Measurements from ENCODE around the gene MGAT5. TPM values are rescaled to one million over a fixed set of nuclear protein-coding genes. Genes with fewer than 3 reads are reported as not detected.

MGAT5 gene
- total RNA-seq, 1 donor from 2014 or later: 25.8 TPM

DNA sequence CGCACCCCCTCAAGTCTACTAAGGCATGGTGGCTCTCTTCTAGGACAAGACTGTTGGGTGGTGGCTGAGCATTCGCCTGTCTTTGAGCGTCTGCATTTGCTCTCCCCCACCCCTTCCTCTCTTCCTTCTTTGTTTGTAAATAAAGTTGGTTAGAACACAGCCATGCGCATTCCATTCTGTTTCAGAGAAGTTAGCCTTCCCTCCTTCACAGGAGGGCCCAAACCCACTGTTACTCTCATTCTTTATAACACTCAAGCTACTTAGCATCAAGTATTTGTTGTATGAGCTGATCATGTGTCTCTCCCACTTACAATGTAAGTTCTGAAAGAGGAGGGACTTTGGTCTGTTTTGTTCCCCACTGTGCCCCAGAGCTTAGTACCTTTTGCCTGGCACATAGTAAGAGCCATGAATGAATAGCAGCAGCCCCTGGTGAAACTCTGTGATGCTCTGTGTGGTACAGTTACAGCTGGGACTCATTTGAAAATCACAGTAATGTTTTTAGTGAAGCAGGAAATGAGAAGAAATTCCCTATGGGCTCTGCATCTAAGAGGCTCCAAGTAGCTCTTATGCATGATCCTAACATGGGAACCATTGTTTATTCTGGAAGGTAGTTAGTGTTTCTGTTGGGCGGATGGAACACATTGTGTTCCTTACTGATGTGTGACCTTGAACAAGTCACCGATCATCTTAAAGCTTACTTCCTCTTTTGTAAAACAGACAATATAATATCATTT is 7.7 kb downstream of the MGAT5 start:
- no peak overlapping the region for H3K4me3 Mint-ChIP-seq
- H3K27me3 Mint-ChIP-seq (ENCODE audit: insufficient read depth): peaks cover 15% of the 10 kb centered on the region
- H3K36me3 Mint-ChIP-seq (ENCODE audit: low read depth): peaks cover 5% of the 10 kb centered on the region
- no peak overlapping the region for H3K27ac Mint-ChIP-seq
- intact Hi-C loops (cut with micrococcal nuclease): no loop called here
- no peak for DNase-seq (ENCODE audit: low spot score)
- no peaks in the 10 kb centered on the region for H3K9me3 Mint-ChIP-seq
- H3K4me1 Mint-ChIP-seq (ENCODE audit: low read depth): peaks cover 41% of the 10 kb centered on the region

DNA sequence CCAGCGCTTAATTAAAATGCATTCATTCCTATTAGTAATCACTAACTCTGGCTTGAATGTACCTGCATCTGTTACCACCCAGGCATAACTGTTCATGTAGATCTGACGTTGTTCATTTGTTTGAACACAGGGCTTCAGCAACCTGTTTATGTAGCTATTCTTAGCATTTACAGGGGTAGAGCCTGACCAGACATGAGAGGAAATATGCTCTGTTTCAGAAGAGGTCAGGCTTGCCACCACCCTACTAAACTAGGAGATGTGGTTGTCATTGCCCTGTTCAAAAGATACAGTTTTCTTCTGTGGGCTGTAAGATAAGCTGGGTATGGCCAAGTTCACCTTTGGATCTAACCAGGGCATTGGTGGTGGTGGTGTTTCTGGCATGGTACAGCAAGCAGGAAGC is 8.8 kb downstream of the MGAT5 start:
- H3K4me3 Mint-ChIP-seq: no peak overlapping the region
- H3K4me1 Mint-ChIP-seq (ENCODE audit: low read depth): peaks cover 36% of the 10 kb centered on the region
- peaks cover 15% of the 10 kb centered on the region for H3K27me3 Mint-ChIP-seq (ENCODE audit: insufficient read depth)
- H3K27ac Mint-ChIP-seq: no peak overlapping the region
- H3K36me3 Mint-ChIP-seq (ENCODE audit: low read depth): peaks cover 5% of the 10 kb centered on the region
- intact Hi-C loops (cut with micrococcal nuclease): no loop called here
- DNase-seq (ENCODE audit: low spot score): no peak
- no peaks in the 10 kb centered on the region for H3K9me3 Mint-ChIP-seq

DNA sequence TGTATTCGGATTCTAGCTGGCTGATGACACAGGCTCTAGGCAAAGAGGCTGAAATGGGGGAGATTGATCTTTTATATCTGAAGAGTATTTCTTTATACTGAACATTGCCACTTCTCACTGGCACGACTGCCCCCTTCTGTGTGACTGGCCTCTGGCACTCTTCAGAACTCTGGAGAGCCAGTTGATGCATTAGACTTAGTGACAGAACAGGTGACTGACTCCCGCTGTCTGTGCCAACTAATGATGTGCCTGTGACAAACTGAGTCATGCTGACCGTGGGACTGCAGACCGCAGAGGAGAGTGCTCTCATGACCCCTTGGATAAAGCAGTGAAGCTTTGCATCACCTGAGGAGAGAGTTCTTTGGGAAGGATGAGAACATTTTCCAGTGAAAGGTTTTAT is 14.4 kb downstream of the MGAT5 start:
- peaks cover 7% of the 10 kb centered on the region for H3K36me3 Mint-ChIP-seq (ENCODE audit: low read depth)
- H3K27me3 Mint-ChIP-seq (ENCODE audit: insufficient read depth): peaks cover 4% of the 10 kb centered on the region
- peaks cover 19% of the 10 kb centered on the region for H3K4me1 Mint-ChIP-seq (ENCODE audit: low read depth)
- no peak for DNase-seq (ENCODE audit: low spot score)
- H3K9me3 Mint-ChIP-seq: no peaks in the 10 kb centered on the region
- H3K27ac Mint-ChIP-seq: no peak overlapping the region
- intact Hi-C loops (cut with micrococcal nuclease): no loop called here
- no peak overlapping the region for H3K4me3 Mint-ChIP-seq

DNA sequence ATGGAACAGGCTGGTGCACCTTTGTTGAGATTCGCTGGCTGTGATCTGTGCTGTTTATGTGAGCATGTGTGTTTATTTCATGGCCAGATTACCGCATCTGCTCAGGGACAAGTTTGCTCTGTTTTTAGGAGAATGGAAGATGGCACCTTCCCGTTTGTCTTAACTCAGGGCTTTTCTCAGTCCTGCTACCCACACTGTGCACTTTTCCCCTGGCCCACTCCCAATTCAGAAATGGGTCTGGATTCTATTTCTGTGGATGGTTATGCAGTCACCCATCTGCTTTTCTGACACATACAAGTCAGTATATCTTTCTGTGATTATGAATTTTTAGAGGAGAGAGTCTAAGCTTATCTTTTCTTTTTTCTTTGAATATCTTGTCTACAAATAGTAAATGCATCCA is 15.4 kb downstream of the MGAT5 start:
- peaks cover 7% of the 10 kb centered on the region for H3K36me3 Mint-ChIP-seq (ENCODE audit: low read depth)
- no peaks in the 10 kb centered on the region for H3K9me3 Mint-ChIP-seq
- intact Hi-C loops (cut with micrococcal nuclease): no loop called here
- peaks cover 4% of the 10 kb centered on the region for H3K27me3 Mint-ChIP-seq (ENCODE audit: insufficient read depth)
- peaks cover 19% of the 10 kb centered on the region for H3K4me1 Mint-ChIP-seq (ENCODE audit: low read depth)
- H3K4me3 Mint-ChIP-seq: no peak overlapping the region
- H3K27ac Mint-ChIP-seq: no peak overlapping the region
- DNase-seq (ENCODE audit: low spot score): no peak

DNA sequence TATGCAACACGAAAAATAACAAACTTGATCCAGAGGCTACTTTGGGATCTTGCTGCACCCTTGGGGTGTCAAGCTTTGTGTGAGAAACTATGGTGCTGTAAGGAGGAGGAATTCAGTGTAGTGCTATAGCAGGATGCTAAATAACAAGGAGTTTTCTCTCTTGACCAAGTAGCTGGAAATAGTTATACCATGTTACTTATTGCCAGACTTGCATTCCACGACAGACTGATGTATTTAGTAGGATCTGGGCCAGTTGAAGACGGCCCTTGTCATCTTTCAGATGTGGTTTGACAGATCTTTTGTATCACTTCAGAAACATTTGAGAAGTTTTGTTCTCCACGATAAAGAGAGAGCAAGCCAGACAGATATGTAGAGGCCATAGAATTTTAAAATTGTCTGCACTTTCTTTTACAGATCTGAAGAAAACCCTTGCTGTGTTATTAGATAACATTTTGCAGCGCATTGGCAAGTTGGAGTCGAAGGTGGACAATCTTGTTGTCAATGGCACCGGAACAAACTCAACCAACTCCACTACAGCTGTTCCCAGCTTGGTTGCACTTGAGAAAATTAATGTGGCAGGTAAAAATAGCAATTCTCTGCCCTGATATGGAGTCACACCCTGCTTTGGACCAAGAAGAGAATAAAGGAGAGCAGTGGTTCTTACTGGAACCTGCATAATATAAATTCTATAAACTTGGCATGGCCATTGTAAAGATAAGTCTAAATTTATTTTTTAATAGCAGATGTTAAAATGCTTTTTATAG is 16.3 kb downstream of the MGAT5 start:
- Mint-ChIP-seq H3K9me3 (no peaks in the 10 kb centered on the region), H3K36me3 (ENCODE audit: low read depth) (peaks cover 7% of the 10 kb centered on the region), H3K27me3 (ENCODE audit: insufficient read depth) (peaks cover 4% of the 10 kb centered on the region), H3K4me1 (ENCODE audit: low read depth) (peaks cover 19% of the 10 kb centered on the region), H3K27ac (no peak overlapping the region), H3K4me3 (no peak overlapping the region)
- intact Hi-C loops (cut with micrococcal nuclease): loop anchor here (2.0 kb wide), 1 partner anchor 17 kb away; no protein-coding TSS in a partner anchor
- DNase-seq (ENCODE audit: low spot score): no peak

DNA sequence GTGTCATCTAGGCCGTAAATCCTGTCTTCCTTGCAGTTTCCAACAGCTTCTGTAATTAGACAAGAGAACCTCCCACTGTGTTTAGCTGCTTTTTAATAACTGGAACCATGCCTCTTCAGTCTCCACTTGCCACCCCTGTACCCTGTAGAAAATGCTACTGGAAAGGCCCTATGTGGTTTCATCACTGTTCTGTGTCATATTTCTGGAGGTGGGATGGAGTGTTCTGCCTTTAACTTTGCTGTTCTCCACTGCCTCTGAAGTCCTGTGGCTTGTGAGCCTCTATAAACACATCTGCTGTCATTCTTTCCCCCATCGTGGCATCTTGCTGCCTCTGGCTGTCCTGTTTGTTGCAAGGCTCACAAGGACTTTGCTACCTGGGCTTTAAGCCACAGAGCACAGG is 17.9 kb downstream of the MGAT5 start:
- Mint-ChIP-seq H3K9me3 (no peaks in the 10 kb centered on the region), H3K36me3 (ENCODE audit: low read depth) (peaks cover 7% of the 10 kb centered on the region), H3K4me3 (no peak overlapping the region), H3K27me3 (ENCODE audit: insufficient read depth) (peaks cover 2% of the 10 kb centered on the region), H3K4me1 (ENCODE audit: low read depth) (peaks cover 19% of the 10 kb centered on the region), H3K27ac (peak overlapping the region; percentile 53)
- DNase-seq (ENCODE audit: low spot score): no peak
- intact Hi-C loops (cut with micrococcal nuclease): loop anchor here (1.0 to 2.0 kb wide), 2 partner anchors 11 to 19 kb away; no protein-coding TSS in a partner anchor

DNA sequence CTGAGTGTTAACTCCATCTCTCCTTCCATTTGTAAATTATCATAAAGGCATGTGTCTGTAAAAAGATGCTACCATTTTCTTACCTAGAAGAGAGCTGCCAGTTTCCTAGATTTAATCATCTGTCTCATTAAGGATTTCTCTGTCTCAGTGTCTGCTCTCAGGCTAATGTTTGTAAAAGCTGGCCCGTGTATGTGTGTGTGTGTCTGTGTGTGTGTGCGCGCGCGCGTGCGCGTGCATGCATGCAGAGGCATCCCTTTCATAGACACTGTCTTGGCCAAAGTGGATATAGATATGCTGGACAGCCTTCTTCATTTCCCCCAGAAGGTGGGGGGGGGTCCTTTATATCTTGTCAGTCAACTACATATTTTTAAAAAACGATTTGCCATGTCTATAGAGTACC is 18.9 kb downstream of the MGAT5 start:
- Mint-ChIP-seq H3K27ac (no peak overlapping the region), H3K36me3 (ENCODE audit: low read depth) (peaks cover 11% of the 10 kb centered on the region), H3K27me3 (ENCODE audit: insufficient read depth) (peaks cover 5% of the 10 kb centered on the region), H3K9me3 (no peaks in the 10 kb centered on the region), H3K4me1 (ENCODE audit: low read depth) (peaks cover 19% of the 10 kb centered on the region), H3K4me3 (no peak overlapping the region)
- no peak for DNase-seq (ENCODE audit: low spot score)
- intact Hi-C loops (cut with micrococcal nuclease): loop anchor here (1.0 kb wide), 1 partner anchor 9 kb away; no protein-coding TSS in a partner anchor

DNA sequence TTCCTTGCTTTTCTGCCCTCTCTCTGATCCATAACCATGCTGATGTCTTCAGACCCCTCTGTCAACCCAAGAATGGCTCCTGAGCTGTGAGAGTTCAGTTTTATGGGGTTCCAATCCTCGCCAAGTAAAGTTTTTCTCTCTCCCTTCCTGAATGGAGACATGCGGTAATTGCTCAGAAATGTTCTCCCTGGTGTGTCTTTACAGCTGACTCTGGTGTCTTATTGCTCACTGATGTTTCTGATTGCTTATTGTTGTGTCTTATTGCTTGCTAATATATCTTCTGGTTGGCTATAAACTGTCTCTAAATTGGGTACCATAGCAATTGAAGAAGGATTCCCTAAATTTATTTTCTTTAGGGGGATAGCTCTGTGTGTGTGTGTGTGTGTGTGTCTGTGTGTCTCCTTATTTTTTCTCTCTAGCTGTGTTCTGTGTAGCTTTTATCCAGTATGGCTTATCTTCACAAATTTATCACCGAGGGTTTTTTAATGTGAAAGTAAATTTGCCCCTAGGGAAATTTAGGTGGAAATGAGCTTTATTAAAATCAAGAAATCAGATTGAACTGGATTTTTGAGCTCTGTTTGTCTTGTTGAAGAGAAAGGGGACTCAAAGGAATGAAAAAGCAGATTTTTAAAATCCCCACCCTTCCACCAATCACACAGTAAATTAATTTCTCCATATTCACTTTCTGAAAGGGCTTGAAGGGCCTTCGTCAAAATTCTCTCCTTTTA is 19.5 kb downstream of the MGAT5 start:
- Mint-ChIP-seq H3K36me3 (ENCODE audit: low read depth) (peaks cover 13% of the 10 kb centered on the region), H3K4me1 (ENCODE audit: low read depth) (peaks cover 19% of the 10 kb centered on the region), H3K27ac (no peak overlapping the region), H3K27me3 (ENCODE audit: insufficient read depth) (peaks cover 5% of the 10 kb centered on the region), H3K9me3 (no peaks in the 10 kb centered on the region), H3K4me3 (no peak overlapping the region)
- no peak for DNase-seq (ENCODE audit: low spot score)
- intact Hi-C loops (cut with micrococcal nuclease): no loop called here

DNA sequence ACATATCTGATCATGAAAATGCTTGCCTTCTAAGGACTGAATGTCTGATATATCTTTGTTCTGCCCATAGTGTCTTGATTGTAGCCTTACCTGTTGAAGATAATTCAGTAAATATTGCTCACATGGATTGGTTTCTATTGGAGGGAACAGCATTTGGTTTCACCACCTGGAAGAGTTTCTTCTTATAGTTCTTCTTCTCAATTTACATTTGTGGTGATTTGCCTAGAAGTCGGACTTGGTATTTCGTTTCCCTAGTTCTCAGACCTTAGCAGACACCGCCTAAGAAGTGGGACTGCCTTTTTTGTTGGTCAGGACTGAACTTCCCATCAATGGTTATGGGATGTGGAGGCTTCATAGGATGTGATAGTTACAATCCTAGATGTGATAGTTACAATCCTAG is 20.2 kb downstream of the MGAT5 start:
- H3K4me1 Mint-ChIP-seq (ENCODE audit: low read depth): peaks cover 19% of the 10 kb centered on the region
- H3K9me3 Mint-ChIP-seq: no peaks in the 10 kb centered on the region
- H3K27ac Mint-ChIP-seq: no peak overlapping the region
- intact Hi-C loops (cut with micrococcal nuclease): no loop called here
- no peak for DNase-seq (ENCODE audit: low spot score)
- H3K27me3 Mint-ChIP-seq (ENCODE audit: insufficient read depth): peaks cover 5% of the 10 kb centered on the region
- no peak overlapping the region for H3K4me3 Mint-ChIP-seq
- peaks cover 16% of the 10 kb centered on the region for H3K36me3 Mint-ChIP-seq (ENCODE audit: low read depth)

DNA sequence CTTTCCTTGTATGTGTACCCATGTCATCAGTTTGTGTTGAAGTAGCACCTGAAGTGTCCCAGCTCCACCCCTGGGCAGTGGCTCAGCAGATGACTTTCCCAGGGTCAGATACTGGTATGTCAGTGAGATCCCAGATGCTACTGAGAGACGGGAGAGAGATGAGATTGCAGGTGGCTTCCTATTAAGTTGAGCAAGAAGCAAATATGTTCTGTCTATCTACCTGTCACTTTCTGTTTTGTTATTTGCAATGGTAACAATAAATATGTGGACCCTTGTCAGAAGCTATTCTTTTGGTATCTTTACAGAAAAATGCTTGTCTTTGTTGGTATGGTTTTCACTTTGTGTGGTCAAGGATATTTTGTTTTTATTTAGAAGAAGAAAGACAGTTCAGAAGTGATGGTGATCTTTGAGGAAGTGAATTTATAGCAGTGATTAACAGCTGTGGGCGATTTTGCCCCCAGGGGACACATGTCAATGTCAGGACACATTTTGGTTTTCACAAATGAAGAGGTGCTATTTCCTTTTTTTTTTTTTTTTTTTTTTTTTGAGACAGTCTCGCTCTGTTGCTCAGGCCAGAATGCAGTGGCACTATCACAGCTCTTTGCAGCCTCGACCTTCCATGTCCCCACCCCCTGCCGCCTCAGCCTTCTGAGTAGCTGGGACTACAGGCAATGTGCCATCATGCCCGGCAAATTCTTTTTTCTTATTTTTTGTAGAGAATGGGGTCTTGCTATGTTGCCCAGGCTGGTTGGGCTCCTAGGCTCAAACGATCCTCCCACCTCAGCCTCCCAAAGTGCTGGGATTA is 21.4 kb downstream of the MGAT5 start:
- DNase-seq (ENCODE audit: low spot score): no peak
- no peak overlapping the region for H3K4me3 Mint-ChIP-seq
- no peaks in the 10 kb centered on the region for H3K9me3 Mint-ChIP-seq
- peaks cover 17% of the 10 kb centered on the region for H3K4me1 Mint-ChIP-seq (ENCODE audit: low read depth)
- H3K27me3 Mint-ChIP-seq (ENCODE audit: insufficient read depth): peaks cover 14% of the 10 kb centered on the region
- peaks cover 17% of the 10 kb centered on the region for H3K36me3 Mint-ChIP-seq (ENCODE audit: low read depth)
- intact Hi-C loops (cut with micrococcal nuclease): no loop called here
- no peak overlapping the region for H3K27ac Mint-ChIP-seq

DNA sequence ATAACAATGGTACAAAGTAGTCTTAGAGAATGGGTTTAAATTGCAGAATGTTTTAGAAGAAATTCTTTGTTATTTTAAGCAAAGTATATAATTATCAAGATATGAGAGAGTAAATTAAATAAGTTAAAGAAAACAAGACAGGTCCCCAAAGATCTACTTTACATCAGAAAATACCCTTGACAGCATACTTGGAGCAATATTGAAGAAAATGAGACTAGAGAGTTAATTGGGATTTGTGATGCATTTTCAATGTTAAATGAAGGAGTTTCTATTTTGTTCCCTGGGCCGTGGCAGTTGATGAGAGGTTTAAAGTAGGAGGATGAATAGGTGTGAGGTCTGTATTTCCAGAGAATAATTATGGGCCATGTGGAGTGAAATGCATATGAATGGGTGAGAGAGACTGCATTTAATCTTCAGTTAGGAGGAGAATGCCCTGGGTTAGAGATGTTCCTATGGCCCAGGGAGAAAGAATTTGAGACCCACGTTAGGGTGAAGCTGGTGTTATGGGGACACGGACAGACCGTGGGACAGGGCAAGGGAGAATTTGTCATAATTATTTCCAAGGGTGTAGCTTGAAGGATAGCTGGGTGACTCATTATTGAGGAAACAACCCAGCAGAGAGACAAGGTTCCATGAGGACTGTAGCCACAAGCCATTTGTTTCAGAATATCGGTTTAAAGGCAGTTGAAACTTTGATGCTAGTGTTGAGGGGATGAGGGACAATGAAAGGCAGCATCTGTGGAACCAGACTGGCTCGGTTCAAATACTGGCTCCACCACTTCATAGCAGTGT is 22.7 kb downstream of the MGAT5 start:
- no peak for DNase-seq (ENCODE audit: low spot score)
- Mint-ChIP-seq H3K4me3 (no peak overlapping the region), H3K4me1 (ENCODE audit: low read depth) (peaks cover 16% of the 10 kb centered on the region), H3K9me3 (no peaks in the 10 kb centered on the region), H3K27me3 (ENCODE audit: insufficient read depth) (peaks cover 14% of the 10 kb centered on the region), H3K36me3 (ENCODE audit: low read depth) (peaks cover 13% of the 10 kb centered on the region), H3K27ac (no peak overlapping the region)
- intact Hi-C loops (cut with micrococcal nuclease): no loop called here

DNA sequence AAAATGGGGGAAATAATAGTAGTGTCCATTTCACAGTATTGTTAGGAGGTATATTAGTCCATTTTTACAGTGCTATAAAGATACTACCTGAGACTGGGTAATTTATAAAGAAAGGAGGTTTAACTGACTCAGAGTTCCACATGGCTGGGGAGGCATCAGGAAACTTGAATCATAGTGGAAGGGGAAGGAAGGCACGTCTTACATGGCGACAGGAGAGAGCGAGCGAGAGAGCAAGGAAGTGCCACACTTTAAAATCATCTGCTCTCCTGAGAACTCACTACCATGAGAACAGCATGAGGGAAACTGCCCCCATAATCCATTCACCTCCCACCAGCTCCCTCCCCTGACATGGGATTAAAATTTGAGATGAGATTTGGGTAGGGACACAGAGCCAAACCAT is 23.4 kb downstream of the MGAT5 start:
- Mint-ChIP-seq H3K27me3 (ENCODE audit: insufficient read depth) (peaks cover 14% of the 10 kb centered on the region), H3K9me3 (no peaks in the 10 kb centered on the region), H3K36me3 (ENCODE audit: low read depth) (peaks cover 13% of the 10 kb centered on the region), H3K4me3 (no peak overlapping the region), H3K4me1 (ENCODE audit: low read depth) (peaks cover 16% of the 10 kb centered on the region), H3K27ac (no peak overlapping the region)
- intact Hi-C loops (cut with micrococcal nuclease): no loop called here
- no peak for DNase-seq (ENCODE audit: low spot score)

Measured in activated T-helper 1 cell treated with anti-CD3 and anti-CD28 coated beads, Interleukin-12 subunit alpha, Interleukin-12 subunit beta, Interleukin-2, Interleukin-4 antibody, amounts not matched to agents 30 ng/mL and 10 ng/mL and 1 ng/mL, durations not matched to agents 14 hours and 24 hours and 36 hours (primary cell).